H1 (cell line): ENCODE results near the gene ZNF532. TPM values are rescaled to one million over a fixed set of nuclear protein-coding genes. Genes with fewer than 3 reads are reported as not detected.
"Not testable (repeated sequence)": the region's sequence is repeated elsewhere in the genome, so short reads cannot be mapped to it uniquely, and the experiment has no call there.

Experiments
- CTCF ChIA-PET: fragments of 300-600 bp; sonication (Branson Sonifier 250); formaldehyde crosslinking; loops from one replicate; lab custom pipeline; 2021; ENCODE audit not compliant: partially characterized antibody; lab: Charles Lee
- POLR2A ChIA-PET: fragments of 300-600 bp; sonication (Branson Sonifier 250); formaldehyde crosslinking; loops from one replicate; lab custom pipeline; 2021; ENCODE audit warnings: inconsistent platforms; ENCODE audit not compliant: partially characterized antibody; lab: Charles Lee
- DNase-seq, 2 experiments: peaks; one replicate each; pipeline versions ENCODE4 v3.0.0 to v3.0.0-alpha.2; 2010 to 2022; ENCODE audit warnings: low spot score in 2 of 2, low read depth in 1 of 2, mixed read lengths in 1 of 2
- FAIRE-seq: peaks from 2 replicates; lab custom pipeline; 2011; peaks lifted over from hg19 to GRCh38; lab: Jason Lieb, UNC
- H2AFZ ChIP-seq: 2 replicates; pipeline ENCODE4 v1.8.1; 2012; ENCODE audit warnings: low read length, inconsistent platforms
- H2AK5ac ChIP-seq: 2 replicates; pipeline ENCODE4 v1.6.1; 2013; ENCODE audit warnings: low read depth, low read length
- H2BK120ac ChIP-seq: replicated peaks from 2 replicates; pipeline ENCODE3; 2013; ENCODE audit warnings: low read depth, low read length, inconsistent platforms
- H2BK12ac ChIP-seq: 2 replicates; pipeline ENCODE4 v1.6.1; 2013; ENCODE audit warnings: low read depth, low read length
- H2BK15ac ChIP-seq: 2 replicates; pipeline ENCODE4 v1.6.1; 2013; ENCODE audit warnings: low read length
- H2BK20ac ChIP-seq: 2 replicates; pipeline ENCODE4 v1.6.1; 2013; ENCODE audit warnings: low read length
- H2BK5ac ChIP-seq: 2 replicates; pipeline ENCODE4 v1.6.1; 2013; ENCODE audit warnings: low read depth, low read length
- H3K14ac ChIP-seq: 2 replicates; pipeline ENCODE4 v1.6.1; 2013; ENCODE audit warnings: inconsistent platforms; ENCODE audit not compliant: insufficient read length
- H3K18ac ChIP-seq: 2 replicates; pipeline ENCODE4 v1.6.1; 2013; ENCODE audit warnings: low read length; ENCODE audit errors: extremely low read depth
- H3K23ac ChIP-seq: 2 replicates; pipeline ENCODE4 v1.6.1; 2013; ENCODE audit warnings: inconsistent platforms; ENCODE audit not compliant: insufficient read length
- H3K23me2 ChIP-seq: 2 replicates; pipeline ENCODE4 v1.6.1; 2013; ENCODE audit warnings: low read depth, low read length
- H3K27ac ChIP-seq: 2 replicates; pipeline ENCODE4 v1.6.1; 2011; ENCODE audit warnings: low read depth, low read length, inconsistent platforms
- H3K27me3 ChIP-seq, 4 experiments: replicated peaks in 1 of 4; 1 replicate in 1 of 4; 2 replicates in 3 of 4; pipeline versions ENCODE4 v1.6.1 to v1.8.1; 2011 to 2013; ENCODE audit warnings: low read length in 3 of 4, mild to moderate bottlenecking in 3 of 4, inconsistent platforms in 2 of 4, mixed read lengths in 2 of 4, moderate library complexity in 1 of 4; ENCODE audit not compliant: control insufficient read depth in 3 of 4, insufficient read depth in 3 of 4; ENCODE audit errors: extremely low read depth in 1 of 4
- H3K36me3 ChIP-seq, 4 experiments: 2 replicates each; pipeline versions ENCODE4 v1.6.1 to v1.8.1; 2011 to 2013; ENCODE audit warnings: mild to moderate bottlenecking in 4 of 4, low read length in 3 of 4, moderate library complexity in 2 of 4, control low read depth in 1 of 4, inconsistent platforms in 1 of 4; ENCODE audit not compliant: insufficient read depth in 4 of 4, control insufficient read depth in 2 of 4
- H3K4ac ChIP-seq: replicated peaks from 2 replicates; pipeline ENCODE3; 2013; ENCODE audit warnings: low read length, low read depth, mixed read lengths, inconsistent platforms; ENCODE audit not compliant: insufficient read length
- H3K4me1 ChIP-seq, 4 experiments: replicated peaks in 1 of 4; 1 replicate in 1 of 4; 2 replicates in 3 of 4; pipeline versions ENCODE4 v1.6.1 to v1.8.1; 2011 to 2013; ENCODE audit warnings: low read length in 3 of 4, inconsistent platforms in 2 of 4, mixed read lengths in 1 of 4; ENCODE audit not compliant: insufficient read depth in 4 of 4, control insufficient read depth in 3 of 4
- H3K4me2 ChIP-seq, 2 experiments: 2 replicates each; pipeline versions ENCODE4 v1.6.1 to v1.8.1; 2011 to 2013; ENCODE audit warnings: low read depth in 2 of 2, low read length in 2 of 2, control low read depth in 1 of 2, inconsistent platforms in 1 of 2, mild to moderate bottlenecking in 1 of 2; ENCODE audit not compliant: insufficient read depth in 1 of 2
- H3K4me3 ChIP-seq, 4 experiments: fragments of 200-600, 300-600 bp in 1 of 4; sonication (generic), shearing (Covaris generic), sonication (Bioruptor Twin) in 1 of 4; 2 replicates each; pipeline versions ENCODE4 v1.5.1 to v1.8.1; 2011 to 2016; ENCODE audit warnings: low read length in 4 of 4, low read depth in 3 of 4, control low read depth in 2 of 4, inconsistent platforms in 2 of 4, mild to moderate bottlenecking in 2 of 4, mixed read lengths in 1 of 4, moderate library complexity in 1 of 4; ENCODE audit not compliant: insufficient read depth in 2 of 4; ENCODE audit errors: extremely low read depth in 1 of 4
- H3K56ac ChIP-seq: replicated peaks from 2 replicates; pipeline ENCODE3; 2013; ENCODE audit warnings: low read depth, mild to moderate bottlenecking, mixed read lengths, low read length, inconsistent platforms; ENCODE audit not compliant: insufficient read length
- H3K79me1 ChIP-seq: 2 replicates; pipeline ENCODE4 v1.6.1; 2013; ENCODE audit warnings: low read depth, low read length, control low read depth
- H3K79me2 ChIP-seq, 2 experiments: 2 replicates each; pipeline versions ENCODE4 v1.6.1 to v1.8.1; 2012 to 2013; ENCODE audit warnings: low read length in 2 of 2, mild to moderate bottlenecking in 2 of 2, inconsistent platforms in 1 of 2; ENCODE audit not compliant: insufficient read depth in 2 of 2, control insufficient read depth in 1 of 2
- H3K9ac ChIP-seq, 4 experiments: replicated peaks in 1 of 4; 1 replicate in 1 of 4; 2 replicates in 3 of 4; pipeline versions ENCODE4 v1.6.1 to v1.8.1; 2011 to 2013; ENCODE audit warnings: low read depth in 3 of 4, low read length in 3 of 4, control low read depth in 2 of 4, mild to moderate bottlenecking in 2 of 4, moderate library complexity in 2 of 4, inconsistent platforms in 1 of 4; ENCODE audit errors: extremely low read depth in 1 of 4
- H3K9me3 ChIP-seq, 2 experiments: 2 replicates each; pipeline versions ENCODE4 v1.6.1 to v1.8.1; 2012 to 2013; ENCODE audit warnings: mild to moderate bottlenecking in 2 of 2, moderate library complexity in 2 of 2, control low read depth in 1 of 2, inconsistent platforms in 1 of 2, low read depth in 1 of 2, low read length in 1 of 2, mixed read lengths in 1 of 2; ENCODE audit not compliant: insufficient read depth in 2 of 2
- H4K20me1 ChIP-seq, 2 experiments: replicated peaks in 1 of 2; 2 replicates each; pipeline versions ENCODE3 to v1.8.1; 2011 to 2013; ENCODE audit warnings: inconsistent platforms in 2 of 2, low read length in 2 of 2, mild to moderate bottlenecking in 1 of 2; ENCODE audit not compliant: insufficient read depth in 2 of 2, control insufficient read depth in 1 of 2
- H4K5ac ChIP-seq: 2 replicates; pipeline ENCODE4 v1.6.1; 2013; ENCODE audit warnings: low read length, low read depth, mixed read lengths, inconsistent platforms; ENCODE audit not compliant: insufficient read length
- H4K8ac ChIP-seq: 2 replicates; pipeline ENCODE4 v1.8.0; 2013; ENCODE audit warnings: mild to moderate bottlenecking, moderate library complexity, low read length, inconsistent platforms; ENCODE audit not compliant: insufficient read depth; ENCODE audit errors: extremely low read depth
- H4K91ac ChIP-seq: replicated peaks from 2 replicates; pipeline ENCODE3; 2013; ENCODE audit warnings: low read length, mixed read lengths, inconsistent platforms; ENCODE audit not compliant: insufficient read length
- RXRA ChIP-seq: IDR thresholded peaks from 2 replicates; pipeline ENCODE4 v1.6.1; 2011; ENCODE audit warnings: low read depth, mild to moderate bottlenecking, low read length, moderate library complexity; ENCODE audit not compliant: insufficient read depth
- SUZ12 ChIP-seq: fragments of 200-600 bp; sonication (generic); IDR thresholded peaks from 2 replicates; pipeline ENCODE4 v1.6.1; 2012; ENCODE audit warnings: mild to moderate bottlenecking, inconsistent platforms, low read length, moderate library complexity, mixed read lengths
- WGBS, 2 experiments: shearing (Covaris generic) in 1 of 2; methylation state at CpG; one replicate each; pipeline versions ENCODE4 v1.1.6 to v1.1.7; 2013 to 2015; ENCODE audit warnings: low lambda C conversion rate in 2 of 2, mixed read lengths in 2 of 2, inconsistent platforms in 1 of 2, low coverage in 1 of 2, missing lambda C conversion rate in 1 of 2; ENCODE audit not compliant: insufficient replicate concordance in 2 of 2, insufficient coverage in 1 of 2, insufficient read length in 1 of 2; ENCODE audit errors: extremely low coverage in 1 of 2, missing lambda C conversion rate in 1 of 2; 5-methylcytosine and 5-hydroxymethylcytosine counted together
- polyA plus RNA-seq, 7 experiments: library from polyadenylated mRNA; depleted of rRNA in 3 of 7; stranded (reverse) in 5 of 7; unstranded in 2 of 7; fragments of >200 nt in 5 of 7; fragments of 200-250 nt in 2 of 7; gene quantifications; 1 replicate in 5 of 7; 2 replicates in 1 of 7; 4 replicates in 1 of 7; pipeline versions ENCODE4 v1.2.1 to v1.2.3, GENCODE V29; 2011 to 2013; ENCODE audit warnings: missing spikeins in 2 of 7, mixed read lengths in 2 of 7
- total RNA-seq: library from RNA; stranded (reverse); fragmentation: NEBNext Ultra II Directional; extraction: Animal tissue kit (Norgen Biotek cat#: 25700); gene quantifications from 2 replicates; pipeline ENCODE4 v1.2.1, GENCODE V29; 2021

The ZNF532 gene
- total and polyA plus RNA-seq, 2 of the 8 experiments (the other 6 are each of a cell fraction or from before 2014, with no cell fraction given): 143 to 240 TPM

GRCh38 chr18:59024829-59025228 is 160.2 kb downstream of the ZNF532 start (continued):
- TF ChIP-seq RXRA (no peak), SUZ12 (no peak)

- H4K8ac ChIP-seq, H3K9ac ChIP-seq, H3K4ac ChIP-seq, H3K9me3 ChIP-seq, H3K4me3 ChIP-seq, H2BK5ac ChIP-seq, H3K23me2 ChIP-seq, H3K27ac ChIP-seq, H2BK12ac ChIP-seq, H3K4me2 ChIP-seq, FAIRE-seq, H3K4me1 ChIP-seq, DNase-seq, H2BK15ac ChIP-seq, H3K56ac ChIP-seq, H3K36me3 ChIP-seq, H2BK120ac ChIP-seq, H3K23ac ChIP-seq, H3K79me1 ChIP-seq, H2AK5ac ChIP-seq, H4K20me1 ChIP-seq, H3K14ac ChIP-seq, H2BK20ac ChIP-seq, POLR2A ChIA-PET, H3K79me2 ChIP-seq, H3K18ac ChIP-seq, H3K27me3 ChIP-seq, H2AFZ ChIP-seq, H4K91ac ChIP-seq, H4K5ac ChIP-seq: not testable (repeated sequence)
- 97% methylated on average over 2 of the region's 2 CpGs; no CpG with 5 or more reads in 1 of the 2 experiments for WGBS, 2 experiments
- CTCF ChIA-PET: interaction anchor here (0.6 to 1.1 kb wide), 2 partner anchors 29 to 1267 kb away, joined by 3 to 4 read pairs; no protein-coding TSS in a partner anchor
Observed at GRCh38 chr18:59025532-59025931, 160.9 kb downstream of the ZNF532 start.
